HG02623 (cell line): ENCODE results near the gene TP53I11.

Experiments used
- ATAC-seq: cut with Tn5 transposase; IDR thresholded peaks from one replicate; pipeline ENCODE4 v1.9.1; 2021; ENCODE audit warnings: moderate library complexity; ENCODE audit not compliant: unreplicated experiment

TP53I11 gene

GRCh38 chr11:44979543-44980399 lies 29.1 kb upstream of the TP53I11 start:
- no peak for ATAC-seq

GRCh38 chr11:44978961-44979331 lies 28.3 kb upstream of the TP53I11 start:
- no peak for ATAC-seq

- no peak for ATAC-seq
These were observed 27.7 kb upstream of the TP53I11 start for GRCh38 chr11:44978274-44978960.

- no peak for ATAC-seq
These were observed 26.9 kb upstream of the TP53I11 start for GRCh38 chr11:44977493-44977984.

GRCh38 chr11:44976576-44976975 lies 25.9 kb upstream of the TP53I11 start:
- no peak for ATAC-seq

- ATAC-seq: no peak
These were observed 23.8 kb upstream of the TP53I11 start for GRCh38 chr11:44974402-44975000.

DNA sequence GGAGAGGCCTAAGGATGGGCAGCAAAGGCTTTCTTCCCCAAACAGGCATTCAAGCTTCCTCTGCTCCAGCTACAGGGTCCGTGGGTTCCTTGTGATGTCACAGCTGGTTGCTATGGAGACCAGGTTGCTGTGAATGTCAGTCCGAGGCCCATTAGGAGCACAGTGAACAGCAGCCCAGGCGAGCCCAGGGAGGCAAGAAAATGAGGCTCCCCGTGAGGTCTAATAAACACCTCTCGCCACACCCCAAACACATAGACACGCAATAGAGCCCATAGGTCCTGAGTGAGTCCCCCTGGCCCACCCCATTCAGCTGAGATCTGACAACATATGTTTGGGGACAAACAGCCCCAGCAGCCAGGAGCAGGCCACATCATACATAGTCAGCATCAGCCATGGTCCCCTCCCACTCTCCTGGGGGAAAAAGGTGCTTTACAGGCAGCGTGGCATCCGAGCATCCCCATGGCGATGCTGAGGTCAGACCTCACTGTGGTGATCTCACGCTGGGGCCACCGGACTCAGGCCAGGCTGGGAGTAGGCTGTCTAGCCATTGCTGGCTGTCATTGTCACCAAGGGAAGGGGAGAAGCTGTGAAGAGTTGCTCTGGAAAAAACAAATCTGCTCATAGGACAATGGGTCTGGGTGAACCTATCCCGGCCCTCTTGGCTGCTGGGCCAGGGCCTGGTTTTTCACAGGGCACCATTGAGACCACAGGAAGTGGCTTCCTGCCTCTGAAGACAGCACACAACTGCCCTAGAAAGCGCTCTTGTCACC lies 23.1 kb upstream of the TP53I11 start:
- no peak for ATAC-seq

GRCh38 chr11:44972746-44973435 lies 22.2 kb upstream of the TP53I11 start:
- no peak for ATAC-seq

GRCh38 chr11:44971185-44971584 lies 20.5 kb upstream of the TP53I11 start:
- no peak for ATAC-seq

GRCh38 chr11:44970293-44970692 lies 19.6 kb upstream of the TP53I11 start:
- no peak for ATAC-seq

- no peak for ATAC-seq
These were observed 19.1 kb upstream of the TP53I11 start for GRCh38 chr11:44969651-44970252.

DNA sequence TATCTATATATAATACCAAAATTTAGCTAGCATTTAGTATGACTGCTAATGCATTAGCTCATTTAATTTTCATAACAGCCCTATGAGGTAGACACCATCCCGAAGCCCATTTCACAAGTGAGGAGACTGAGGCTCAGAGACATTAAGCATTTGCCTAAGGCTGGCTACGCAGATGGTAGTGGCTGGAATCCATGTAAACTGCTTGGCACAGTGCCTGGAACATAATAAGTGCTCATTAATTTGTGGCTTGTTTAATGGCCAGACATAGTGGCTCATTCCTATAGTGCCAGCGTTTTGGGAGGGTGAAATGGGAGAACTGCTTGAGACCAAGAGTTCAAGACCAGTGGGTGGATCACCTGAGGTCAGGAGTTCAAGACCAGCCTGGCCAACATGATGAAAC lies 17.8 kb upstream of the TP53I11 start:
- no peak for ATAC-seq

DNA sequence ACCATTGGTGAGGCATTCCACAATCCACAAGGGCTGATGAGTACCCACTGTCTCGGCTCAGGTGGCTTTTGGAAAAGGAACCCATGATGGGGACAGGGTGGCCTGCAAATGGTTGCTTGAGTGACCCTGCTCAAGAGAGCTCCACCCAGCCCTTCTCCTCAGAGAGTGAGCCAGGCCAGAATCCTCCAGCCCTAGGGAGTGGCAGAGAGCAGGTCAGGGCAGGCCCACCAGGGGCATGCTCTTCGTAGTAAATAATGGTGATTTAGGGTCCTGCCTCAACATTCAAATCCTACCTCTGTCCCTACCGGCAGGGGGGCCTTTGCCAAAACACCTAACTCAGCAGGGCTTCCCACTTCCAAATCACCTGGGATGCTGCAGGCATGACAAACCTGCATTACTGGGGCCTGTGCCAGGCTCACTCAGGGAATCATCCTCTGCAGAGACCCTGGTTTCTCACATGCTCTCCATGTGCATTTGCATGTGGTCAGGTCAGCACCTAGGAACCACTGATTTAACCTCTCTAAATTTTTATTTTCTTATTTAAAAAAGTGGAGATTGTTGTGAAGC lies 17.3 kb upstream of the TP53I11 start:
- ATAC-seq: no peak

DNA sequence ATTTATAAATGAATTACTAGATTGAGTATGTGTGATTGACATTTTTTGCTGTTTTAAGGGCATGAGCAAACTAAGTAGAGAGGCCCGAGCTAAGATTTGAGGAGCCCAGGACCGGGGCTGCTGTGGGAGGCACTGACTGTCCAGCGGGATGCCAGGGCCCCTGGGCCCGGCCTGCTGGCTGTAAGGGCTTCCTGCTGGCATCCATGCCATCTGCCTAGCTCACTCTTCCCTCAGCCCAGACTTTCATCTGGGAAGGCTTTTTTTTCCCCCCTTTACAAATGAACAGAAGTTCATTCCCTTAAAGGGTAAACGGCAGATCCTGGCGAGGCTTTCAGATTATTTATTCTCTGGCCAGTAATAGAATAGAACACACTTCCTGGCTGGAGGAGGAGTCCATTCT lies 16.0 kb upstream of the TP53I11 start:
- no peak for ATAC-seq

DNA sequence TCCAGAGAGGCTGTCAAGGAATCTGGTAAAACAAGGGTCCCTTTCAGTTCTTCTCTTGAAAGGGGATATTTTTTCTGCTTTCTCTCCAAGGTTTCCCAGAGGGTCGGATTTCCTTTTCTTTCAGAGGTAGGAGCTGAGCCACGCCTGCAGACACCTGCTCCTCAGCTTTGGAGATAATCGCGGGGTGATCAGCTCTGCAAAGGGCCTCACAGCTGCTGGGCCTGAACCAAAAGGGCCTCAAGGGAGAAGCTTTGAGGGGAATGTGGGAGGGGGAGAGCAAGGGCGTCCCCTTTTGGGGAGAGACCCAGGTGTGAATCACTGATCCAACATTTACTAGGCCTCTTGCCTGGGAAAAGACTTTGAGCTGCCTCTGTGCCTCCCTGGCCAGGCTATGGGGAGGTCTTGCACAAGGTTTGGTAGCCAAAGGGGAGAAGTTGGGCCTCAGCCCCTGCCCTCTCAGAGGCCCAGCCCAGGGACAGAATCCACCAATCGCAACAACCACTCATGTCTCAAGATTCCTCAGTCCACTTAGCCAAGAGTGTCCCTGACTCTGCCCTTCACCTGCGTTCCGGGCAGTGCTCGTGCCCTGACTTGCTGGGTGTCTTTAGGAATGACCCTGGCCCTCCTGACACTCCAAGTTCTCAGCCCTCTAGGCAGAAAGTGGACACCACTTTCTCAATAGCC lies 14.0 kb upstream of the TP53I11 start:
- no peak for ATAC-seq

- ATAC-seq: no peak
These were observed 13.3 kb upstream of the TP53I11 start for GRCh38 chr11:44963948-44964347.

GRCh38 chr11:44963136-44963535 lies 12.5 kb upstream of the TP53I11 start:
- no peak for ATAC-seq

DNA sequence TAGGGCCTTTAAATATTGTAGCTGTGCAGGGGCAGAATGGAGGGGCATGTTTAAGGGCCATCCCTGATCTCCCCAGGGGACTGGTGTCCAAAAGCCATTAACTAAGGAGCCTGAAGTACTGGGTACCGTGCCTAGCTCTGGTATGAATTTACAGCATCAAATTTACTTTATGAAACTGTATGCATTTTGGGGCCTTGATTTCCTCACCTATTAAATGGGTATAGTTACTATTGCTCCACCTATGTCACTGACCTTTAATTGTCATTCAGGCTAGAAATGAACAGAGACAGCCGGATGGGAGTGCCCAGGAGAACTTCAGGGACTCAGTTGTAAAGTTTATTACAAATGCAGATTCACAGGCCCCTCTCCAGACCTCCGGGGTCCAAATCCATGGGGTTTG lies 11.8 kb upstream of the TP53I11 start:
- no peak for ATAC-seq

DNA sequence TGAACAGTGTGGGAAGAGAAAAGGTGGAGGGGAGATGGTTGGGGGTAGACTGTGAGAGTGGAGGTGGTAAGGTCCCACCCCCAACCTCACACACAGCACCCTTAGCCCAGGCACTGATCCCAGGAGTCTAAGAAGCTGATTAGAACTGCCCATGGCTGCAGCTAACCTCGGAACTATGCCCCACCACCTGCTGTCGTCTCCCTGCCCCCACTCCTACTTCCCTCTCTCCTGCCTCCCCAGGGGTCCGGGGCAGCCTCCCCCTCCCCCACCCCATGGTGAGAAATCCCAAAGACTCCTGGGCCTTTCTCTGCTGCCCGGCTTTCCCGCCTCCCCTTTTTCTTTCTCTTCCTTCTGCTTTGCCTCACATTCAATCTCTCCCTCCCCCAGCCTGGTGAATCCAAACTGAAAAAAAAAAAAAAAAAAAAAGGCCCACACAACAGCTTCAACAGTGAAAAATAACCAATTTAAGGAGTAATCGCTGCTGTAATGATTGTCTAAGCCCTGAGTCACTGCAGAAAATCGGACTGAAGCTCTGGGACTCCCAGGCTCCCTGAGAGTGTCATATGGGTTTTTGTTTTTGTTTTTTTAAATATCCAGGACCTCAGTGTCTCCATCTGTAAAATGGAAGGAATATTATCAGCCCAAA lies 9.6 kb upstream of the TP53I11 start:
- no peak for ATAC-seq
